Neural progenitor cell (in vitro differentiated cells): ENCODE results near the gene BTBD18. TPM values are rescaled to one million over a fixed set of nuclear protein-coding genes. Genes with fewer than 3 reads are reported as not detected.

Experiments used
- DNase-seq: peaks from one replicate; pipeline ENCODE4 v3.0.0-alpha.2; 2016; ENCODE audit warnings: low spot score
- H2AFZ ChIP-seq: fragments of 200-600 bp; sonication (generic); replicated peaks from 2 replicates; pipeline ENCODE4 v1.6.1; 2016; ENCODE audit warnings: antibody characterized with exemption
- H3F3A ChIP-seq: fragments of 200-600 bp; sonication (generic); 2 replicates; pipeline ENCODE4 v1.6.1; 2016; ENCODE audit warnings: antibody characterized with exemption, low read depth
- H3K27ac ChIP-seq: fragments of 200-600 bp; sonication (generic); 2 replicates; pipeline ENCODE4 v1.5.1; 2016; ENCODE audit warnings: mild to moderate bottlenecking
- H3K27me3 ChIP-seq: fragments of 200-600 bp; sonication (generic); 2 replicates; pipeline ENCODE4 v1.6.1; 2016; ENCODE audit warnings: mild to moderate bottlenecking, moderate library complexity
- H3K36me3 ChIP-seq: fragments of 200-600 bp; sonication (generic); 2 replicates; pipeline ENCODE4 v1.5.1; 2016
- H3K4me1 ChIP-seq: fragments of 200-600 bp; sonication (generic); 2 replicates; pipeline ENCODE4 v1.6.1; 2016; ENCODE audit warnings: mixed run types
- H3K4me2 ChIP-seq: fragments of 200-600 bp; sonication (generic); 2 replicates; pipeline ENCODE4 v1.6.1; 2016
- H3K4me3 ChIP-seq: fragments of 200-600 bp; sonication (generic); 2 replicates; pipeline ENCODE4 v1.5.1; 2016
- H3K79me2 ChIP-seq: fragments of 200-600 bp; sonication (generic); 2 replicates; pipeline ENCODE4 v1.6.1; 2016; ENCODE audit warnings: low read depth
- H3K9ac ChIP-seq: fragments of 200-600 bp; sonication (generic); 2 replicates; pipeline ENCODE4 v1.6.1; 2016
- H3K9me3 ChIP-seq: fragments of 200-600 bp; sonication (generic); 2 replicates; pipeline ENCODE4 v1.5.1; 2016; ENCODE audit warnings: low read depth
- H4K20me1 ChIP-seq: fragments of 200-600 bp; sonication (generic); 2 replicates; pipeline ENCODE4 v1.6.1; 2016; ENCODE audit warnings: low read depth
- H3K27ac Mint-ChIP-seq: 3 replicates; pipeline ENCODE4 v1.8.0; 2021; ENCODE audit warnings: mixed read lengths
- H3K27me3 Mint-ChIP-seq: 2 replicates; pipeline ENCODE4 v1.8.0; 2022; ENCODE audit warnings: low read depth, mild to moderate bottlenecking, inconsistent platforms, moderate library complexity, mixed read lengths; ENCODE audit not compliant: insufficient read depth
- H3K36me3 Mint-ChIP-seq: 3 replicates; pipeline ENCODE4 v1.8.0; 2021; ENCODE audit warnings: mixed read lengths
- H3K4me1 Mint-ChIP-seq: 3 replicates; pipeline ENCODE4 v1.8.0; 2021; ENCODE audit warnings: mixed read lengths
- H3K4me3 Mint-ChIP-seq: 3 replicates; pipeline ENCODE4 v1.8.0; 2021; ENCODE audit warnings: mild to moderate bottlenecking, moderate library complexity, mixed read lengths
- H3K9me3 Mint-ChIP-seq: 3 replicates; pipeline ENCODE4 v1.8.0; 2020; ENCODE audit warnings: mixed read lengths
- EZH2 ChIP-seq: fragments of 200-600 bp; sonication (generic); IDR thresholded peaks from 2 replicates; pipeline ENCODE4 v1.6.1; 2017; ENCODE audit warnings: antibody characterized with exemption, mild to moderate bottlenecking, moderate library complexity
- EZH2phosphoT487 ChIP-seq: fragments of 200-600 bp; sonication (generic); IDR thresholded peaks from 2 replicates; pipeline ENCODE4 v1.6.1; 2017; ENCODE audit warnings: antibody characterized with exemption
- total RNA-seq: library from RNA; depleted of rRNA; stranded (reverse); fragments of >200 nt; gene quantifications from 2 replicates; pipeline ENCODE4 v1.2.3, GENCODE V29; 2015; ENCODE audit warnings: low replicate concordance
- TF ChIP-seq, protein P1 (sequence below): fragments of 200-600 bp; sonication (generic); IDR thresholded peaks from 2 replicates; pipeline ENCODE4 v1.5.1; 2017; ENCODE audit warnings: antibody characterized with exemption, mild to moderate bottlenecking

The BTBD18 gene
- total RNA-seq, 1 donor from 2014 or later, result not detected

DNA sequence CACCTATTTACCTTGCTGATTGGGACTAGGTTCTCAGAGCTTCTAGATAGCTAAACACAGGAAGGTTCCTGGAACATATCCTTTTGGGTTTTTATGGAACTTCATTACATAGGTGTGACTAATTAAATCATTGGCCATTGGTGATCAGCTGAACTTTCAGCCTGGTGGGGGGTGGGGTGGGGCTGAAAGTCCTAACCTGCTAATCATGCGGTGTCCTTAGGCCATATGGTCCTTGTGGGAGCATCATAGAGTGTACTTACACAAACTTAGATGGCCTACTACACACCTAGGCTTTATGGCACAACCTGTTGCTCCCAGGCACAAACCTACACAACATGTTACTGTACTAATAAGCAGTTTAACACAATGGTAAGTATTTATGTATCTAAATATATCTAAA, 19.0 kb downstream of the BTBD18 start:
- H3K27me3 ChIP-seq, result no peaks in the 10 kb centered on the region

DNA sequence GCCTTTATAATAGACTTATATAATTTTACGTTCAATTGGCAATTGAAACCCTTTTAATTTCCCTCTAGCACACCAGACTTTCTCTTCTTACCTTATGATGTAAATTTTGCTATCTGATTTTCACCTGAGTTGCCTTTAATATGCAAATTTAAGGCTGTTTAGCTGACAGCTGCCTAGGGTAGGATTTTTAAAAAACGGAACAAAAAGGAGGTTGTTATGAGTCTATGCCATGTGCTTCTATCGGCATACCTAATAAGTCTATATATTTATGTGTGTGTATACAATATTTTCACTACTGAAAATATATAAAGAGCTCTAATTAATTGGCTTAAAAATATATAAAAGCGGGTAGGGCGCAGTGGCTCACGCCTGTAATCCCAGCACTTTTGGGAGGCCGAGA, 22.1 kb downstream of the BTBD18 start:
- no peak for DNase-seq
- H3K36me3 ChIP-seq, result no peaks in the 10 kb centered on the region
- peaks cover 82% of the 10 kb centered on the region for H3K79me2 ChIP-seq
- Mint-ChIP-seq H3K27ac (no peak overlapping the region), H3K27me3 (no peaks in the 10 kb centered on the region), H3K36me3 (peaks cover 9% of the 10 kb centered on the region), H3K9me3 (no peaks in the 10 kb centered on the region), H3K4me3 (no peak overlapping the region), H3K4me1 (no peaks in the 10 kb centered on the region)
- H4K20me1 ChIP-seq, result peaks cover 8% of the 10 kb centered on the region
- TF ChIP-seq EZH2phosphoT487, result no peak
- TF ChIP-seq, protein P1, sequence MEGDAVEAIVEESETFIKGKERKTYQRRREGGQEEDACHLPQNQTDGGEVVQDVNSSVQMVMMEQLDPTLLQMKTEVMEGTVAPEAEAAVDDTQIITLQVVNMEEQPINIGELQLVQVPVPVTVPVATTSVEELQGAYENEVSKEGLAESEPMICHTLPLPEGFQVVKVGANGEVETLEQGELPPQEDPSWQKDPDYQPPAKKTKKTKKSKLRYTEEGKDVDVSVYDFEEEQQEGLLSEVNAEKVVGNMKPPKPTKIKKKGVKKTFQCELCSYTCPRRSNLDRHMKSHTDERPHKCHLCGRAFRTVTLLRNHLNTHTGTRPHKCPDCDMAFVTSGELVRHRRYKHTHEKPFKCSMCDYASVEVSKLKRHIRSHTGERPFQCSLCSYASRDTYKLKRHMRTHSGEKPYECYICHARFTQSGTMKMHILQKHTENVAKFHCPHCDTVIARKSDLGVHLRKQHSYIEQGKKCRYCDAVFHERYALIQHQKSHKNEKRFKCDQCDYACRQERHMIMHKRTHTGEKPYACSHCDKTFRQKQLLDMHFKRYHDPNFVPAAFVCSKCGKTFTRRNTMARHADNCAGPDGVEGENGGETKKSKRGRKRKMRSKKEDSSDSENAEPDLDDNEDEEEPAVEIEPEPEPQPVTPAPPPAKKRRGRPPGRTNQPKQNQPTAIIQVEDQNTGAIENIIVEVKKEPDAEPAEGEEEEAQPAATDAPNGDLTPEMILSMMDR, result no peak
- TF ChIP-seq EZH2, result no peak
- no peak overlapping the region for H3K27ac ChIP-seq
- H3K27me3 ChIP-seq, result no peaks in the 10 kb centered on the region
- H3K9me3 ChIP-seq, result no peaks in the 10 kb centered on the region
- peaks cover 8% of the 10 kb centered on the region for H3K4me1 ChIP-seq
- H3K9ac ChIP-seq, result no peak overlapping the region
- no peak overlapping the region for H2AFZ ChIP-seq
- no peak overlapping the region for H3K4me3 ChIP-seq
- H3F3A ChIP-seq, result peaks cover 13% of the 10 kb centered on the region
- H3K4me2 ChIP-seq, result no peak overlapping the region

More for the DNA sequence above, 19.0 kb downstream of the BTBD18 start:
- Histone ChIP-seq H3K4me3 (no peak overlapping the region), H3K4me1 (peaks cover 8% of the 10 kb centered on the region), H3F3A (peaks cover 8% of the 10 kb centered on the region), H3K4me2 (no peak overlapping the region), H3K27ac (no peak overlapping the region), H3K9ac (no peak overlapping the region), H4K20me1 (peaks cover 13% of the 10 kb centered on the region), H2AFZ (no peak overlapping the region), H3K36me3 (no peaks in the 10 kb centered on the region), H3K9me3 (no peaks in the 10 kb centered on the region), H3K79me2 (peaks cover 84% of the 10 kb centered on the region)
- TF ChIP-seq EZH2 (no peak), EZH2phosphoT487 (no peak)
- TF ChIP-seq, protein P1, result no peak
- no peaks in the 10 kb centered on the region for H3K4me1 Mint-ChIP-seq
- H3K27me3 Mint-ChIP-seq, result no peaks in the 10 kb centered on the region
- H3K9me3 Mint-ChIP-seq, result no peaks in the 10 kb centered on the region
- peaks cover 7% of the 10 kb centered on the region for H3K36me3 Mint-ChIP-seq
- no peak overlapping the region for H3K27ac Mint-ChIP-seq
- no peak overlapping the region for H3K4me3 Mint-ChIP-seq
- no peak for DNase-seq

DNA sequence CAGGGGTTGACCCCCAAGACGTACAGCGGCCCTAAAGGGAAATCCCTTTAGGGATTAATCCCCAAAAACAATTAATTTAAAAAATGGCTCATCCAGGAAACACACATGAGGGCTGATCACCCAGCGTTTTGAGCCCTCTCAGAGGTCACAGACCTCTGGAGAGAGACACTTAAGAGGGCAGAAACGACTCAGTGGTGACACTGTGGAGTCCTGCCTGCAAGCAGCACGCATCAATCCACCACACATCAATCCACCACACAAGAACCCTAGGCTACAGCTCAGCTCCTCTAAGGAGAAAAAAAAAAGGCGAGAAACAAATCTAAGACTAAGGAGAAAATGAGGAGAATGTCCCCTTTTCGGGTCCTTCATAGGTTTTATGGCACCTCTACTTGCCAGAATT, 22.8 kb downstream of the BTBD18 start:
- Histone ChIP-seq H3F3A (peaks cover 13% of the 10 kb centered on the region), H3K4me2 (no peak overlapping the region), H3K9me3 (no peaks in the 10 kb centered on the region), H3K27me3 (no peaks in the 10 kb centered on the region), H3K4me3 (no peak overlapping the region), H3K79me2 (peaks cover 82% of the 10 kb centered on the region), H3K4me1 (peaks cover 8% of the 10 kb centered on the region), H3K36me3 (no peaks in the 10 kb centered on the region), H3K9ac (no peak overlapping the region), H3K27ac (peak overlapping the region; percentile 74), H4K20me1 (peaks cover 8% of the 10 kb centered on the region), H2AFZ (no peak overlapping the region)
- Mint-ChIP-seq H3K4me1 (no peaks in the 10 kb centered on the region), H3K27me3 (no peaks in the 10 kb centered on the region), H3K27ac (no peak overlapping the region), H3K36me3 (peaks cover 9% of the 10 kb centered on the region), H3K4me3 (no peak overlapping the region), H3K9me3 (no peaks in the 10 kb centered on the region)
- DNase-seq, result no peak
- TF ChIP-seq, protein P1, result no peak
- TF ChIP-seq EZH2phosphoT487 (no peak), EZH2 (no peak)
